HepG2 (cell line): ENCODE measurements around the gene LHX5. TPM values are rescaled to one million over a fixed set of nuclear protein-coding genes. Genes with fewer than 3 reads are reported as not detected.

ENCODE experiments used
- ATAC-seq: fragments of 200-7000 bp; cut with Tn5 transposase; 3 replicates; pipeline ENCODE4 v1.9.1; 2020; ENCODE audit warnings: mild to moderate bottlenecking, moderate library complexity
- BruUV-seq: library from RNA; stranded (reverse); fragments of 400-500 nt; replicated peaks from 2 replicates; lab custom pipeline; 2021; lab: Mats Ljungman, UMichigan
- CTCF ChIA-PET: fragments of 300-600 bp; formaldehyde crosslinking; extraction: SDS; loops from one replicate; lab custom pipeline; 2021; ENCODE audit warnings: low total read pairs, inconsistent platforms, low intra/inter-chr PET ratio; lab: Yijun Ruan, JAX
- POLR2A ChIA-PET: fragments of 350-600 bp; sonication (Branson Sonifier 250); formaldehyde crosslinking; loops from one replicate; lab custom pipeline; 2020; ENCODE audit warnings: antibody characterized with exemption, inconsistent platforms; lab: Yijun Ruan, JAX
- DNase-seq: peaks from one replicate; pipeline ENCODE4 v3.0.0-alpha.2; 2015; ENCODE audit warnings: low spot score
- FAIRE-seq: peaks from 3 replicates; lab custom pipeline; 2011; peaks lifted over from hg19 to GRCh38; lab: Jason Lieb, UNC
- H2AFZ ChIP-seq: one replicate; pipeline ENCODE4 v1.6.1; 2011; ENCODE audit warnings: low read length, inconsistent platforms
- H3K27ac ChIP-seq: fragments of 300-600 bp; 3 replicates; pipeline ENCODE4 v1.8.0; 2011; ENCODE audit warnings: mixed run types, mild to moderate bottlenecking, mixed read lengths, low read length, inconsistent platforms; ENCODE audit not compliant: insufficient read depth; ENCODE audit errors: extremely low read length
- H3K27me3 ChIP-seq, 2 experiments: fragments of 200-600 bp in 1 of 2; 2 replicates in 1 of 2; 3 replicates in 1 of 2; pipeline versions ENCODE4 v1.6.0 to v1.8.0; 2011; ENCODE audit warnings: low read length in 2 of 2, mild to moderate bottlenecking in 2 of 2, moderate library complexity in 2 of 2, inconsistent platforms in 1 of 2; ENCODE audit not compliant: insufficient read depth in 2 of 2, control insufficient read depth in 1 of 2
- H3K36me3 ChIP-seq, 2 experiments: fragments of 200-600 bp in 1 of 2; replicated peaks in 1 of 2; 2 replicates in 1 of 2; 3 replicates in 1 of 2; pipeline versions ENCODE4 v1.5.1 to v1.8.0; 2011; ENCODE audit warnings: low read length in 2 of 2, inconsistent platforms in 1 of 2; ENCODE audit not compliant: insufficient read depth in 2 of 2, control insufficient read depth in 1 of 2
- H3K4me1 ChIP-seq: 2 replicates; pipeline ENCODE4 v1.5.1; 2012; ENCODE audit warnings: low read length, inconsistent platforms; ENCODE audit not compliant: insufficient read depth
- H3K4me2 ChIP-seq: 2 replicates; pipeline ENCODE4 v1.6.0; 2011; ENCODE audit warnings: low read depth, low read length, inconsistent platforms
- H3K4me3 ChIP-seq, 3 experiments: fragments of 200-600 bp in 1 of 3; sonication (generic), shearing (Covaris generic) in 1 of 3; replicated peaks in 1 of 3; 2 replicates each; pipeline ENCODE4 v1.5.1; 2011 to 2016; ENCODE audit warnings: low read length in 3 of 3, inconsistent platforms in 2 of 3, low read depth in 2 of 3, mild to moderate bottlenecking in 2 of 3, control low read depth in 1 of 3, mixed read lengths in 1 of 3; ENCODE audit not compliant: insufficient read depth in 1 of 3
- H3K79me2 ChIP-seq: one replicate; pipeline ENCODE4 v1.6.1; 2011; ENCODE audit warnings: low read length, inconsistent platforms; ENCODE audit not compliant: insufficient read depth
- H3K9ac ChIP-seq: 2 replicates; pipeline ENCODE4 v1.6.0; 2011; ENCODE audit warnings: mild to moderate bottlenecking, low read depth, low read length, inconsistent platforms; ENCODE audit not compliant: insufficient read depth
- H3K9me3 ChIP-seq: 2 replicates; pipeline ENCODE4 v1.5.1; 2012; ENCODE audit warnings: mild to moderate bottlenecking, low read length
- H4K20me1 ChIP-seq: 2 replicates; pipeline ENCODE4 v1.6.0; 2011; ENCODE audit warnings: inconsistent platforms, mild to moderate bottlenecking, low read length, moderate library complexity; ENCODE audit not compliant: insufficient read depth
- AGO1 ChIP-seq: fragments of 200-400 bp; formaldehyde crosslinking; IDR thresholded peaks from 2 replicates; pipeline ENCODE4 v1.6.1; 2017; ENCODE audit warnings: mild to moderate bottlenecking, low read depth, low read length, moderate library complexity; ENCODE audit not compliant: poor library complexity, severe bottlenecking
- ETV6 ChIP-seq: sonication (generic); formaldehyde crosslinking; conservative IDR thresholded peaks from 2 replicates; pipeline ENCODE4 v1.4.0; 2020; ENCODE audit warnings: missing genetic modification reagents
- PHF5A ChIP-seq: IDR thresholded peaks from one replicate; pipeline ENCODE4 v1.6.1; 2018; ENCODE audit warnings: low read depth, missing genetic modification reagents; ENCODE audit not compliant: unreplicated experiment
- SAP130 ChIP-seq: IDR thresholded peaks from 2 replicates; pipeline ENCODE4 v1.6.1; 2016; ENCODE audit warnings: low read depth
- SCMH1 ChIP-seq: sonication (generic); formaldehyde crosslinking; IDR thresholded peaks from 2 replicates; pipeline ENCODE4 v1.9.0; 2021; ENCODE audit warnings: missing genetic modification reagents, mild to moderate bottlenecking, borderline replicate concordance
- SP4 ChIP-seq: sonication (generic); formaldehyde crosslinking; IDR thresholded peaks from 2 replicates; pipeline ENCODE4 v1.8.1; 2023; ENCODE audit warnings: mild to moderate bottlenecking, missing genetic modification reagents
- TAF1 ChIP-seq: sonication (generic); formaldehyde crosslinking; IDR thresholded peaks from 2 replicates; pipeline ENCODE4 v1.4.0; 2020; ENCODE audit warnings: missing genetic modification reagents
- TCF12 ChIP-seq, 2 experiments: fragments of 450-650 bp in 1 of 2; sonication (generic) in 1 of 2; formaldehyde crosslinking in 1 of 2; IDR thresholded peaks; 2 replicates each; pipeline versions ENCODE4 v1.6.1 to v1.8.0; 2017 to 2022; ENCODE audit warnings: antibody characterized with exemption in 1 of 2, mild to moderate bottlenecking in 1 of 2, missing genetic modification reagents in 1 of 2, moderate library complexity in 1 of 2
- ZBTB42 ChIP-seq: sonication (generic); formaldehyde crosslinking; IDR thresholded peaks from 2 replicates; pipeline ENCODE4 v1.5.0; 2020; ENCODE audit warnings: mild to moderate bottlenecking, missing genetic modification reagents
- ZFX ChIP-seq: sonication (generic); formaldehyde crosslinking; IDR thresholded peaks from 2 replicates; pipeline ENCODE4 v1.4.0; 2020; ENCODE audit warnings: mild to moderate bottlenecking, low read depth, missing genetic modification reagents, moderate library complexity
- ZIK1 ChIP-seq: sonication (generic); formaldehyde crosslinking; IDR thresholded peaks from 2 replicates; pipeline ENCODE4 v1.5.0; 2020; ENCODE audit warnings: mild to moderate bottlenecking, low read depth, missing genetic modification reagents, borderline replicate concordance
- ZNF616 ChIP-seq: sonication (generic); formaldehyde crosslinking; IDR thresholded peaks from 2 replicates; pipeline ENCODE4 v1.5.0; 2020; ENCODE audit warnings: low read depth, mild to moderate bottlenecking, missing genetic modification reagents
- WGBS: methylation state at CpG from one replicate; pipeline ENCODE4 v1.1.6; 2017; ENCODE audit warnings: low lambda C conversion rate; 5-methylcytosine and 5-hydroxymethylcytosine counted together
- in situ Hi-C: cut with HindIII; loops from 2 replicates; pipeline ENCODE4 v1.10.0; 2017; ENCODE audit warnings: low pct_unique_long_range_greater_than_20kb; ENCODE audit not compliant: extremely low pct_ligation_motif_present
- intact Hi-C: fragments of 100-400 bp; cut with micrococcal nuclease; formaldehyde crosslinking; loops from one replicate; pipeline ENCODE4 v1.10.0; 2022; ENCODE audit not compliant: unreplicated experiment
- polyA plus RNA-seq, 8 experiments: library from polyadenylated mRNA; depleted of rRNA in 3 of 8; stranded (reverse) in 7 of 8; unstranded in 1 of 8; fragments of >200 nt; fragmentation: Illumina TruSeq in 4 of 8; extraction: Trizol in 4 of 8; gene quantifications; 2 replicates each; pipeline versions ENCODE4 v1.2.1 to v1.2.3, GENCODE V29; 2011 to 2016; ENCODE audit warnings: low read depth in 4 of 8, missing spikeins in 1 of 8, mixed read lengths in 1 of 8; ENCODE audit not compliant: insufficient read depth in 1 of 8
- total RNA-seq, 5 experiments: library from RNA; depleted of rRNA; stranded (reverse); fragments of >200 nt; fragmentation: Illumina TruSeq; extraction: Trizol; gene quantifications; 2 replicates each; pipeline ENCODE4 v1.2.3, GENCODE V29; 2016; ENCODE audit warnings: low read depth in 1 of 5
- TF ChIP-seq, protein P1 (sequence below): sonication (generic); formaldehyde crosslinking; IDR thresholded peaks from 2 replicates; pipeline ENCODE4 v1.9.0; 2021; ENCODE audit warnings: missing genetic modification reagents, borderline replicate concordance
- TF ChIP-seq, protein P2 (sequence below): sonication (generic); formaldehyde crosslinking; IDR thresholded peaks from 2 replicates; pipeline ENCODE4 v1.5.0; 2020; ENCODE audit warnings: missing genetic modification reagents

The LHX5 gene
- total and polyA plus RNA-seq, 2 of the 13 experiments (the other 11 are each of a cell fraction or from before 2014, with no cell fraction given): not detected

DNA sequence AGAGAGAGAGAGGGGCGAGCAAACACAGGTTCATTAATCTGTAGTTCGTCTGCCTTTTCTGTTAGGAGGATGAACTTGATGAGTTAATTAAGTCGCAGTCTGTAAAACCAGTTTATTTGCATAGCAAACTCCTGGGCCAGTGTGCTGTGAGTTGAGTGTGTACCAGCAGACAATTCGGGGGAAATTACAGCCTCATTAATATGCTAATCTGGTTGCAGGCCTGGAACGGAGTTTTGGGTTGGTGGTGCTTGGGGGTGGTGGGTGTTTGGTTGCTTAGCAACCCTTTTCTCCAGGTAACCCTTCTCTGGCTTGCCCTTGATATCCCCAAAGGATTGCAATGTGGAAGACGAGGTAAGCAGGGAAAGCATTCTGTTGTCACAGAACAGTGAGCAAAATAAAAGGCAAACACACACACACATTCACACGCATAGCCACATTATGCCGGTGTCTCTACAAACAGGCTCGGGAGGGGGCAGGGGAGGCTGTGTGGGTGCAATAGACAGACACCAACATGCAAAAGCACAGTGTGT lies 29.2 kb upstream of the LHX5 start:
- WGBS: 15% methylated on average over 9 of the region's 9 CpGs
- ATAC-seq: no peak
- TF ChIP-seq ZNF616 (CRISPR knock-in tag): no peak
- TF ChIP-seq SCMH1 (CRISPR knock-in tag): no peak
- TF ChIP-seq TCF12 (IDR thresholded peaks at IDR 0.05): no peak
- TF ChIP-seq TCF12 (CRISPR knock-in tag; IDR thresholded peaks at IDR 0.05): no peak
- TF ChIP-seq ZIK1: no peak
- TF ChIP-seq SP4 (CRISPR knock-in tag): no peak
- no peak for TF ChIP-seq PHF5A
- no peak for TF ChIP-seq TAF1 (CRISPR knock-in tag)
- TF ChIP-seq, protein P1, sequence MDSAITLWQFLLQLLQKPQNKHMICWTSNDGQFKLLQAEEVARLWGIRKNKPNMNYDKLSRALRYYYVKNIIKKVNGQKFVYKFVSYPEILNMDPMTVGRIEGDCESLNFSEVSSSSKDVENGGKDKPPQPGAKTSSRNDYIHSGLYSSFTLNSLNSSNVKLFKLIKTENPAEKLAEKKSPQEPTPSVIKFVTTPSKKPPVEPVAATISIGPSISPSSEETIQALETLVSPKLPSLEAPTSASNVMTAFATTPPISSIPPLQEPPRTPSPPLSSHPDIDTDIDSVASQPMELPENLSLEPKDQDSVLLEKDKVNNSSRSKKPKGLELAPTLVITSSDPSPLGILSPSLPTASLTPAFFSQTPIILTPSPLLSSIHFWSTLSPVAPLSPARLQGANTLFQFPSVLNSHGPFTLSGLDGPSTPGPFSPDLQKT (CRISPR knock-in tag): no peak
- TF ChIP-seq, protein P2, sequence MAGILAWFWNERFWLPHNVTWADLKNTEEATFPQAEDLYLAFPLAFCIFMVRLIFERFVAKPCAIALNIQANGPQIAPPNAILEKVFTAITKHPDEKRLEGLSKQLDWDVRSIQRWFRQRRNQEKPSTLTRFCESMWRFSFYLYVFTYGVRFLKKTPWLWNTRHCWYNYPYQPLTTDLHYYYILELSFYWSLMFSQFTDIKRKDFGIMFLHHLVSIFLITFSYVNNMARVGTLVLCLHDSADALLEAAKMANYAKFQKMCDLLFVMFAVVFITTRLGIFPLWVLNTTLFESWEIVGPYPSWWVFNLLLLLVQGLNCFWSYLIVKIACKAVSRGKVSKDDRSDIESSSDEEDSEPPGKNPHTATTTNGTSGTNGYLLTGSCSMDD (CRISPR knock-in tag): no peak
- no peak for TF ChIP-seq SAP130 (CRISPR knock-in tag)
- no peak for TF ChIP-seq ETV6 (CRISPR knock-in tag)
- TF ChIP-seq AGO1: no peak
- TF ChIP-seq ZFX: no peak
- TF ChIP-seq ZBTB42 (CRISPR knock-in tag): no peak

More for the DNA sequence above, 29.2 kb upstream of the LHX5 start:
- Histone ChIP-seq H3K4me1 (no peaks in the 10 kb centered on the region), H3K4me3 (no peak overlapping the region), H4K20me1 (no peaks in the 10 kb centered on the region; the same call in 1 of the 2 replicates), H3K9ac (no peak overlapping the region), H3K27ac (no peak overlapping the region), H3K4me2 (no peak overlapping the region), H3K27me3 (peaks cover 0 to 14% of the 10 kb centered on the region in 2 experiments; a peak in 2 of 5 replicates), H2AFZ (no peak overlapping the region), H3K79me2 (no peaks in the 10 kb centered on the region), H3K9me3 (no peaks in the 10 kb centered on the region), H3K36me3 (no peaks in the 10 kb centered on the region)
- POLR2A ChIA-PET: no interaction called here
- FAIRE-seq: no peak
- in situ Hi-C loops: no loop called here
- no TSS peak for BruUV-seq
- intact Hi-C loops: no loop called here
- DNase-seq: no peak
- CTCF ChIA-PET: no interaction called here
